Fibroblast of lung (primary cell): ENCODE results near the gene TAX1BP1. TPM values are rescaled to one million over a fixed set of nuclear protein-coding genes. Genes with fewer than 3 reads are reported as not detected.

Source experiments
- DNase-seq, 2 donors: peaks; one replicate each; pipeline versions ENCODE4 v3.0.0 to v3.0.0-alpha.2; 2010; ENCODE audit warnings: low read depth in 2 of 2
- H2AFZ ChIP-seq: 2 replicates; pipeline ENCODE4 v1.5.1; 2012; ENCODE audit warnings: low read length, control low read depth, inconsistent platforms
- H3K27ac ChIP-seq: 2 replicates; pipeline ENCODE4 v1.5.1; 2011; ENCODE audit warnings: low read length, control low read depth; ENCODE audit not compliant: insufficient read depth
- H3K27me3 ChIP-seq: 2 replicates; pipeline ENCODE4 v1.5.1; 2011; ENCODE audit warnings: mild to moderate bottlenecking, low read length; ENCODE audit not compliant: control insufficient read depth, insufficient read depth
- H3K36me3 ChIP-seq: 2 replicates; pipeline ENCODE4 v1.5.1; 2011; ENCODE audit warnings: low read length; ENCODE audit not compliant: control insufficient read depth, insufficient read depth
- H3K4me1 ChIP-seq: 2 replicates; pipeline ENCODE4 v1.5.1; 2011; ENCODE audit warnings: low read length; ENCODE audit not compliant: control insufficient read depth, insufficient read depth; ENCODE audit errors: extremely low read depth
- H3K4me2 ChIP-seq: 2 replicates; pipeline ENCODE4 v1.5.1; 2011; ENCODE audit warnings: low read length, control low read depth; ENCODE audit not compliant: insufficient read depth; ENCODE audit errors: extremely low read depth
- H3K4me3 ChIP-seq, 4 experiments: fragments of 200-600 bp in 1 of 4; sonication (generic) in 1 of 4; replicated peaks in 1 of 4; 2 replicates each; pipeline ENCODE4 v1.5.1; 2011 to 2016; ENCODE audit warnings: low read length in 4 of 4, low read depth in 3 of 4, mild to moderate bottlenecking in 3 of 4, control low read depth in 2 of 4, inconsistent platforms in 1 of 4, mixed read lengths in 1 of 4; ENCODE audit not compliant: insufficient read depth in 1 of 4; ENCODE audit errors: control extremely low read depth in 1 of 4
- H3K79me2 ChIP-seq: 2 replicates; pipeline ENCODE4 v1.5.1; 2012; ENCODE audit warnings: mild to moderate bottlenecking, low read length, inconsistent platforms; ENCODE audit not compliant: control insufficient read depth, insufficient read depth
- H3K9ac ChIP-seq: 2 replicates; pipeline ENCODE4 v1.5.1; 2011; ENCODE audit warnings: mild to moderate bottlenecking, low read length, control low read depth; ENCODE audit not compliant: insufficient read depth
- H3K9me3 ChIP-seq: 2 replicates; pipeline ENCODE4 v1.5.1; 2012; ENCODE audit warnings: low read depth, low read length; ENCODE audit not compliant: control insufficient read depth, insufficient read depth
- H4K20me1 ChIP-seq: 2 replicates; pipeline ENCODE4 v1.5.1; 2011; ENCODE audit warnings: low read length; ENCODE audit not compliant: control insufficient read depth, insufficient read depth; ENCODE audit errors: extremely low read depth
- EZH2 ChIP-seq: IDR thresholded peaks from 2 replicates; pipeline ENCODE4 v1.5.1; 2012; ENCODE audit warnings: low read length, control low read depth, mild to moderate bottlenecking; ENCODE audit errors: missing control alignments
- polyA plus RNA-seq, 2 donors: library from polyadenylated mRNA; depleted of rRNA in 1 of 2; stranded (reverse) in 1 of 2; unstranded in 1 of 2; fragments of >200 nt; gene quantifications; 2 replicates each; pipeline ENCODE4 v1.2.1, GENCODE V29; 2011 to 2012; ENCODE audit warnings: missing spikeins in 1 of 2
- total RNA-seq: library from RNA; depleted of rRNA; stranded (reverse); fragments of >200 nt; gene quantifications from 2 replicates; pipeline ENCODE4 v1.2.1, GENCODE V29; 2014
- TF ChIP-seq, protein P1 (sequence below), 2 donors: IDR thresholded peaks in 1 of 2; conservative IDR thresholded peaks in 1 of 2; 1 replicate in 1 of 2; 2 replicates in 1 of 2; pipeline ENCODE4 v1.5.1; 2011 to 2012; ENCODE audit warnings: low read length in 2 of 2, control low read depth in 1 of 2, inconsistent platforms in 1 of 2, low read depth in 1 of 2, mild to moderate bottlenecking in 1 of 2

The TAX1BP1 gene
- total and polyA plus RNA-seq, 2 donors (not counting 1 experiment from before 2014, with no cell fraction given): 98.6 to 111 TPM

DNA sequence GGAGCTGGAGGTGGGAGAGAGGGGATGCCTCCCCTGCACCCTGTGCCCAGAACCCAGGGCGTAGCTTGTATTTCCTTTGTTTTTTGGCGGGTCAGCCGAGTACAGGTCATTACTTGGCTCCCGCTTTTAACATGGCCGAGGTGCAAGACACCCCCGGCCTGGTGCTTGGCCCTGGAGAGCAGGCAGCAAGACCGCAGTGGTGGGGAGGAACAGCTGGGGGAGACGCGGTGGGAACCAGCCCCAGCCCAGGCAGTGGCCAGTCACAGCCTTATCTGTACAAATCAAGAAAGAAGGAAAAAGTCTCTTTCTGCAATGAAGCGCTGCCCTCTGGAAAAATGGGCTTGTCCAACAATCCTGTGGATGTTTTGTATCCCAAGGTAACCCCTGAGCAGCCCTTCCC is 99.1 kb downstream of the TAX1BP1 start:
- no peaks in the 10 kb centered on the region for H3K9me3 ChIP-seq
- H3K4me2 ChIP-seq: no peak overlapping the region
- peaks cover 2% of the 10 kb centered on the region for H3K36me3 ChIP-seq
- no peak overlapping the region for H3K9ac ChIP-seq
- no peak overlapping the region for H2AFZ ChIP-seq
- H3K27me3 ChIP-seq: no peaks in the 10 kb centered on the region
- no peak for DNase-seq
- H3K27ac ChIP-seq: no peak overlapping the region
- no peak for TF ChIP-seq EZH2
- TF ChIP-seq, protein P1, sequence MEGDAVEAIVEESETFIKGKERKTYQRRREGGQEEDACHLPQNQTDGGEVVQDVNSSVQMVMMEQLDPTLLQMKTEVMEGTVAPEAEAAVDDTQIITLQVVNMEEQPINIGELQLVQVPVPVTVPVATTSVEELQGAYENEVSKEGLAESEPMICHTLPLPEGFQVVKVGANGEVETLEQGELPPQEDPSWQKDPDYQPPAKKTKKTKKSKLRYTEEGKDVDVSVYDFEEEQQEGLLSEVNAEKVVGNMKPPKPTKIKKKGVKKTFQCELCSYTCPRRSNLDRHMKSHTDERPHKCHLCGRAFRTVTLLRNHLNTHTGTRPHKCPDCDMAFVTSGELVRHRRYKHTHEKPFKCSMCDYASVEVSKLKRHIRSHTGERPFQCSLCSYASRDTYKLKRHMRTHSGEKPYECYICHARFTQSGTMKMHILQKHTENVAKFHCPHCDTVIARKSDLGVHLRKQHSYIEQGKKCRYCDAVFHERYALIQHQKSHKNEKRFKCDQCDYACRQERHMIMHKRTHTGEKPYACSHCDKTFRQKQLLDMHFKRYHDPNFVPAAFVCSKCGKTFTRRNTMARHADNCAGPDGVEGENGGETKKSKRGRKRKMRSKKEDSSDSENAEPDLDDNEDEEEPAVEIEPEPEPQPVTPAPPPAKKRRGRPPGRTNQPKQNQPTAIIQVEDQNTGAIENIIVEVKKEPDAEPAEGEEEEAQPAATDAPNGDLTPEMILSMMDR (conservative IDR thresholded peaks at IDR 0.05 in 1 of 2, IDR thresholded peaks at IDR 0.05 in 1 of 2; ENCODE audit: low read depth in 1 of 2, low read length in 2 of 2): no peak
- H3K4me1 ChIP-seq: no peaks in the 10 kb centered on the region
- no peaks in the 10 kb centered on the region for H3K79me2 ChIP-seq
- no peaks in the 10 kb centered on the region for H4K20me1 ChIP-seq
- H3K4me3 ChIP-seq: no peak overlapping the region

DNA sequence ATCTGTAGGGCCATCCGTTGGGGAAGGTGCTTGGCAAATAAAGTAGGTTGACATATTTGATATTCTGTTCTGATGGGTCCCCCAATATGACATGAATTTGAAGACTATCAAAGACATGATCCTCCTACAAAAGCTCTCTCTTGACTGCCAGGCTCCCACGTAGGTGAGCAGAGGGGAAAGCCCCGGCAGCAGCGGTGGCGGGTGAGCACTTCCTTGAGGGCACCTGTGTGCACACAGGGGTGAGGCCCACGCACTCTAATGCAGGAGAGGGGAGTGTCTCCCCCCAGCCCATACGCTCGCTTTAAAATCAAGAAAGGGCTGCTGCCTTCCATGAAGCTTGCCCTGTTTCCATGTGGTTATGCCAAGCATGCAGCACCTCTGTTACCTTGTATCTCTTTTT is 100.4 kb downstream of the TAX1BP1 start:
- no peaks in the 10 kb centered on the region for H4K20me1 ChIP-seq
- H3K4me1 ChIP-seq: no peaks in the 10 kb centered on the region
- H3K79me2 ChIP-seq: no peaks in the 10 kb centered on the region
- H3K4me3 ChIP-seq: no peak overlapping the region
- H3K9ac ChIP-seq: no peak overlapping the region
- H3K4me2 ChIP-seq: no peak overlapping the region
- no peak overlapping the region for H3K27ac ChIP-seq
- no peaks in the 10 kb centered on the region for H3K27me3 ChIP-seq
- DNase-seq: no peak
- no peaks in the 10 kb centered on the region for H3K9me3 ChIP-seq
- H3K36me3 ChIP-seq: peaks cover 2% of the 10 kb centered on the region
- TF ChIP-seq, protein P1 (conservative IDR thresholded peaks at IDR 0.05 in 1 of 2, IDR thresholded peaks at IDR 0.05 in 1 of 2; ENCODE audit: low read depth in 1 of 2, low read length in 2 of 2): no peak
- H2AFZ ChIP-seq: no peak overlapping the region

DNA sequence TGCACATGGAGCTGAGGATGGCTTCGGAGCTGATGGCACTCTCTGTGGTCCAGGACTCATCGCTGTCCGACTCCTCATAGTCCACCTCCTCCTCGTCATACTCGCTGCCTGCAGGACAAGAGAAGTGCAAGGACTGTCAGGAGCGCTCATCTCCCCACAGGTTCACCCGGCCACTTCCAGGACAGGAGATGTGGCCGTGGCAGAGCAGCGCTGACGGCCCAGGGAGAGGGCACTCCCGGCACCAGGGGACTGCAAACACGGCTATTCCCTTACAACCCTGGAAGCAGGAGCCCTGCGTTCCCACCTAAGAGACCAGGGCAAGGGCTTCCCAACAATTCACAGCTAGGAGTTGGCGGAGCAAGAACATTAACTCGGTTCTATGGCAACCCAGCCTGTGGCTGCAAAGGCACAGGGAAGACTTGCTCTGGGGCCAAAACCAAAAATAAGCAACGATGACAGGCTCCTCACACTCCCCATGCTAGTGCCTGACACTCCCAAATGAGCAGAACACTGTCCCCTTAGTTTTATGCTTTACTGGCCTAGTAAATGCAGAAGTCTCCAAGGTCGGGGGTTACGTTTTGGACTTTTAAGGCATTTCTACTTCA is 100.9 kb downstream of the TAX1BP1 start:
- no peak overlapping the region for H3K27ac ChIP-seq
- no peaks in the 10 kb centered on the region for H4K20me1 ChIP-seq
- no peaks in the 10 kb centered on the region for H3K79me2 ChIP-seq
- no peak for TF ChIP-seq EZH2
- TF ChIP-seq, protein P1 (conservative IDR thresholded peaks at IDR 0.05 in 1 of 2, IDR thresholded peaks at IDR 0.05 in 1 of 2; ENCODE audit: low read depth in 1 of 2, low read length in 2 of 2): no peak
- H3K4me2 ChIP-seq: no peak overlapping the region
- H3K4me1 ChIP-seq: no peaks in the 10 kb centered on the region
- no peaks in the 10 kb centered on the region for H3K27me3 ChIP-seq
- DNase-seq: no peak
- H2AFZ ChIP-seq: no peak overlapping the region
- peaks cover 2% of the 10 kb centered on the region for H3K36me3 ChIP-seq
- H3K9me3 ChIP-seq: no peaks in the 10 kb centered on the region
- no peak overlapping the region for H3K9ac ChIP-seq
- no peak overlapping the region for H3K4me3 ChIP-seq
